Activated CD8-positive, alpha-beta memory T cell treated with anti-CD3 and anti-CD28 coated beads, Interleukin-2, amount 50 U/mL, for 1 hour (primary cell): Measurements from ENCODE around the gene SLAIN2.

Experiments
- DNase-seq: peaks from one replicate; pipeline ENCODE4 v3.0.0-alpha.2; 2020; ENCODE audit errors: extremely low read depth

Gene SLAIN2

GRCh38 chr4:48334236-48334635 lies 7.1 kb upstream of the SLAIN2 start:
- no peak for DNase-seq

GRCh38 chr4:48334900-48335384 lies 6.4 kb upstream of the SLAIN2 start:
- DNase-seq, result no peak

- DNase-seq, result no peak
Observed at GRCh38 chr4:48336146-48336870, 5.0 kb upstream of the SLAIN2 start.

- DNase-seq, result no peak
Observed at GRCh38 chr4:48337731-48338130, 3.6 kb upstream of the SLAIN2 start.

- no peak for DNase-seq
Observed at GRCh38 chr4:48339642-48340041, 1.7 kb upstream of the SLAIN2 start.

- no peak for DNase-seq
Observed at GRCh38 chr4:48340276-48340964, 909 bp upstream of the SLAIN2 start.

- DNase-seq, result no peak
Observed at GRCh38 chr4:48341776-48342605, 662 bp downstream of the SLAIN2 start.

- no peak for DNase-seq
Observed at GRCh38 chr4:48342606-48342880, 1.2 kb downstream of the SLAIN2 start.

GRCh38 chr4:48343035-48343434 lies 1.7 kb downstream of the SLAIN2 start:
- DNase-seq, result no peak

GRCh38 chr4:48343551-48343950 lies 2.2 kb downstream of the SLAIN2 start:
- DNase-seq, result no peak

- DNase-seq, result no peak
Observed at GRCh38 chr4:48345542-48345941, 4.2 kb downstream of the SLAIN2 start.

- DNase-seq, result no peak
Observed at GRCh38 chr4:48346594-48346993, 5.3 kb downstream of the SLAIN2 start.

- DNase-seq, result no peak
Observed at GRCh38 chr4:48347282-48347921, 6.1 kb downstream of the SLAIN2 start.

GRCh38 chr4:48350871-48351270 lies 9.5 kb downstream of the SLAIN2 start:
- DNase-seq, result no peak

- no peak for DNase-seq
Observed at GRCh38 chr4:48352793-48353192, 11.5 kb downstream of the SLAIN2 start.

GRCh38 chr4:48356355-48356754 lies 15.0 kb downstream of the SLAIN2 start:
- no peak for DNase-seq

- no peak for DNase-seq
Observed at GRCh38 chr4:48360285-48361011, 19.1 kb downstream of the SLAIN2 start.

GRCh38 chr4:48361012-48361400 lies 19.7 kb downstream of the SLAIN2 start:
- DNase-seq, result no peak

- DNase-seq, result no peak
Observed at GRCh38 chr4:48366611-48367010, 25.3 kb downstream of the SLAIN2 start.

GRCh38 chr4:48367016-48367415 lies 25.7 kb downstream of the SLAIN2 start:
- no peak for DNase-seq

- DNase-seq, result no peak
Observed at GRCh38 chr4:48368389-48368788, 27.1 kb downstream of the SLAIN2 start.

GRCh38 chr4:48369248-48369647 lies 27.9 kb downstream of the SLAIN2 start:
- no peak for DNase-seq
